Esophagus muscularis mucosa (tissue), 4 donors: ENCODE measurements around the gene OR8S1. TPM values are rescaled to one million over a fixed set of nuclear protein-coding genes. Genes with fewer than 3 reads are reported as not detected.
"Not testable (repeated sequence)": the region's sequence is repeated elsewhere in the genome, so short reads cannot be mapped to it uniquely, and the experiment has no call there.

Experiments
- DNase-seq: peaks from one replicate; pipeline ENCODE4 v3.0.0-alpha.2; 2017; ENCODE audit errors: extremely low spot score
- H3K27ac ChIP-seq, 4 donors: fragments of 200-600 bp; sonication (generic); replicated peaks in 1 of 4; 1 replicate in 3 of 4; 2 replicates in 1 of 4; pipeline ENCODE4 v1.5.1; 2016 to 2019; ENCODE audit warnings: mild to moderate bottlenecking in 1 of 4
- H3K27me3 ChIP-seq, 4 donors: fragments of 200-600 bp; sonication (generic); one replicate each; pipeline versions ENCODE4 v1.5.1 to v1.6.0; 2016 to 2019
- H3K36me3 ChIP-seq, 4 donors: fragments of 200-600 bp; sonication (generic); one replicate each; pipeline ENCODE4 v1.5.1; 2016 to 2019
- H3K4me1 ChIP-seq, 4 donors: fragments of 200-600 bp; sonication (generic); one replicate each; pipeline ENCODE4 v1.5.1; 2016 to 2019
- H3K4me3 ChIP-seq, 4 donors: fragments of 200-600 bp; sonication (generic); 1 replicate in 2 of 4; 2 replicates in 2 of 4; pipeline ENCODE4 v1.5.1; 2016 to 2019; ENCODE audit warnings: mild to moderate bottlenecking in 4 of 4, moderate library complexity in 1 of 4
- H3K9me3 ChIP-seq, 4 donors: fragments of 200-600 bp; sonication (generic); 1 replicate in 3 of 4; 2 replicates in 1 of 4; pipeline ENCODE4 v1.5.1; 2016 to 2019
- EP300 ChIP-seq: sonication (generic); formaldehyde crosslinking; IDR thresholded peaks from one replicate; pipeline ENCODE4 v1.6.1; 2017; ENCODE audit warnings: antibody characterized with exemption
- POLR2A ChIP-seq: fragments of 450-650 bp; IDR thresholded peaks from one replicate; pipeline ENCODE4 v1.6.1; 2017; ENCODE audit warnings: antibody characterized with exemption, moderate library complexity, mild to moderate bottlenecking, low read depth
- POLR2AphosphoS5 ChIP-seq, 2 donors: sonication (generic); formaldehyde crosslinking; IDR thresholded peaks; one replicate each; pipeline ENCODE4 v1.6.1; 2017; ENCODE audit warnings: antibody characterized with exemption in 2 of 2
- WGBS: methylation state at CpG from one replicate; pipeline ENCODE4 v1.1.5; 2018; 5-methylcytosine and 5-hydroxymethylcytosine counted together
- intact Hi-C: fragments of 100-400 bp; cut with DNase I; formaldehyde crosslinking; loops from one replicate; pipeline ENCODE4 v1.15.1; 2023
- total RNA-seq, 4 donors: library from RNA; depleted of rRNA; stranded (reverse); fragments of >200 nt; gene quantifications; one replicate each; pipeline versions ENCODE4 v1.1.0 to v1.2.1, GENCODE V29; 2016
- TF ChIP-seq, protein P1 (sequence below), 3 experiments: fragments of 200-600 bp in 2 of 3; fragments of 450-650 bp in 1 of 3; sonication (generic) in 2 of 3; IDR thresholded peaks; one replicate each; pipeline ENCODE4 v1.5.1; 2017 to 2019; ENCODE audit warnings: antibody characterized with exemption in 3 of 3, mild to moderate bottlenecking in 2 of 3, moderate library complexity in 1 of 3

Gene OR8S1
- total RNA-seq, 4 donors from 2014 or later: 0.32 TPM; not detected in 3

DNA sequence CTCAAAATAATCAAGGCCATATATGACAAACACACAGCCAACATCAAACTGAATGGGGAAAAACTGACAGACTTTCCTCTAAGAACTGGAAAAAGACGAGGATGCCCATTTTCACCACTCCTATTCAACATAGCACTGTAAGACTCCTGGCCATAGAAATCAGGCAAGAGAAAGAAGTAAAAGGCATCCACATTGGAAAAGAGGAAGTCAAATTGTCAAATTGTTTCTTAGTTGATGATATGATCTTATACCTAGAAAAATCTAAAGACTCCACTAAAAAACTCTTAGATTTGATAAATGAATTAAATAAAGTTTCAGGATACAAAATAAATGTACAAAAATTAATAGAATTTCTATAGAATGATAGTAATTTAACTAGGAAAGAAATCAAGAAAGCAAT, 11.2 kb downstream of the OR8S1 start:
- peaks cover 0 to 7% (median 0%) of the 10 kb centered on the region in 4 donors for H3K27me3 ChIP-seq
- 82% methylated on average over 1 of the region's 1 CpG for WGBS
- no peak for DNase-seq
- H3K4me1 ChIP-seq: no peaks in the 10 kb centered on the region
- intact Hi-C loops: no loop called here
- H3K36me3 ChIP-seq: no peaks in the 10 kb centered on the region
- peaks cover 0 to 8% (median 2%) of the 10 kb centered on the region in 4 donors for H3K9me3 ChIP-seq
- H3K27ac ChIP-seq: no peak overlapping the region
- no peak overlapping the region for H3K4me3 ChIP-seq
- TF ChIP-seq EP300: no peak
- no peak for TF ChIP-seq POLR2AphosphoS5 (IDR thresholded peaks at IDR 0.05)
- TF ChIP-seq, protein P1, sequence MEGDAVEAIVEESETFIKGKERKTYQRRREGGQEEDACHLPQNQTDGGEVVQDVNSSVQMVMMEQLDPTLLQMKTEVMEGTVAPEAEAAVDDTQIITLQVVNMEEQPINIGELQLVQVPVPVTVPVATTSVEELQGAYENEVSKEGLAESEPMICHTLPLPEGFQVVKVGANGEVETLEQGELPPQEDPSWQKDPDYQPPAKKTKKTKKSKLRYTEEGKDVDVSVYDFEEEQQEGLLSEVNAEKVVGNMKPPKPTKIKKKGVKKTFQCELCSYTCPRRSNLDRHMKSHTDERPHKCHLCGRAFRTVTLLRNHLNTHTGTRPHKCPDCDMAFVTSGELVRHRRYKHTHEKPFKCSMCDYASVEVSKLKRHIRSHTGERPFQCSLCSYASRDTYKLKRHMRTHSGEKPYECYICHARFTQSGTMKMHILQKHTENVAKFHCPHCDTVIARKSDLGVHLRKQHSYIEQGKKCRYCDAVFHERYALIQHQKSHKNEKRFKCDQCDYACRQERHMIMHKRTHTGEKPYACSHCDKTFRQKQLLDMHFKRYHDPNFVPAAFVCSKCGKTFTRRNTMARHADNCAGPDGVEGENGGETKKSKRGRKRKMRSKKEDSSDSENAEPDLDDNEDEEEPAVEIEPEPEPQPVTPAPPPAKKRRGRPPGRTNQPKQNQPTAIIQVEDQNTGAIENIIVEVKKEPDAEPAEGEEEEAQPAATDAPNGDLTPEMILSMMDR (IDR thresholded peaks at IDR 0.05): no peak
- TF ChIP-seq POLR2A: no peak

DNA sequence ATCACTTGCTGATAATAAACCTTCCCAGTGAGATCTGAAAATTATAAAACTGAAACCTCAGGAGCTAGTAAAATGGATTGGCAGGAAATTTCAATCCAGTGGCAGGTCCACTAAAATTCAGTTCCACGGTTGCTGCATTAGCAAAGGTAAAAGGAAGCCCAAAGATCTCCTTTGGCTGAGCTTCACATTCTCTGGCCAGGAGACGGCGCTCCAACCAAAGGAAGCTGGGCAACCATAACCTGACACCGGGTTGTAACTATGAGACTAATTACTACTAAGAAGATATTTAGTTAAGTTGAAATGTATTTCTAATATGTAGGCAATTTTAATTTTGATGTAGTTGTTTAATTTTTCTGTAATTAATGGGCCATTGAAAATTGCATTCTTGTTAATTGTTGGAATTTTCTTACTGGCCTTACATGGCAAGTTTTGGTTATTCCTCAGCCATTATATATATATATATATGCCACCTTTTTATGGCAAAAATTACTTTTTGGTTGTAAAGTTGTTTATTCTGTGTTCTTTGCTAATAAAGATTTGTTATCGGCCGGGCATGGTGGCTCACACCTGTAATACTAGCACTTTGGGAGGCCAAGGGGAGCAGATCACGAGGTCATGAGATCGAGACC, 17.0 kb downstream of the OR8S1 start:
- no peak overlapping the region for H3K27ac ChIP-seq
- peaks cover 0 to 7% (median 0%) of the 10 kb centered on the region in 4 donors for H3K27me3 ChIP-seq
- H3K9me3 ChIP-seq: no peaks in the 10 kb centered on the region
- intact Hi-C loops: loop anchor here (5.0 kb wide), 1 partner anchor 75 kb away; no protein-coding TSS in a partner anchor
- no peak overlapping the region for H3K4me3 ChIP-seq
- no peak for DNase-seq
- H3K36me3 ChIP-seq: no peaks in the 10 kb centered on the region
- WGBS: 45% methylated on average over 8 of the region's 8 CpGs
- H3K4me1 ChIP-seq: no peaks in the 10 kb centered on the region
- TF ChIP-seq, protein P1 (IDR thresholded peaks at IDR 0.05): peak; percentile 39 to 54 (median 43)
- TF ChIP-seq EP300: no peak

DNA sequence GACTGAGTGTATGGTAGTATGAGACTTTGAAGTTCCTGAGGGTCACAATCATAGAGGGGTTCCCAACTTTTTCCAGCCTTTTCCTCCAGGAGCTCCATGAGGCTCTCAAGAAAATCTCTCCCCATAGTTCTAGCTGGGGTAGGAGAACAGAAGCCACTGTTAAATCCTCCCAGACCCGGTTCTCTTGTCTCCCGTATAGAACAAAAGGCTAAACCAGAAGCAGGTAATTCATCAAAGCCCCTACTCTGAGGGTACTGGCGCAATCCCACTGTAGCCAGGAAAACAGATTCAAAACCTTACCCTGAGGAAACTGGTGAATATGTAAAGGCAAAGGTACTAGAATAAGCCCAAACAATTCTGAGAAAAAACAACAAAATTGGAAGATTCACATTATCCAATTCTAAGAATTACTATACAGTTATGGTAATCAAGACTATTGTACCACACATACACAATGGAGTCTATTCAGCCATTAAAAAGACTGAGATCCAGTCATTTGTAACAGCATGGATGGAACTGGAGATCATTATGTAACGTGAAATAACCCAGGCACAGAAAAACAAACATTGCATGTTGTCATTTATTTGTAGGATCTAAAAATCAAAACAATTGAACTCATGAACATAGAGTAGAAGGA, 20.5 kb downstream of the OR8S1 start:
- H3K27me3 ChIP-seq: no peaks in the 10 kb centered on the region
- no peaks in the 10 kb centered on the region for H3K36me3 ChIP-seq
- no peak overlapping the region for H3K4me3 ChIP-seq
- intact Hi-C loops: no loop called here
- H3K9me3 ChIP-seq: peaks cover 0 to 7% (median 0%) of the 10 kb centered on the region in 4 donors
- no peak for DNase-seq
- WGBS: 52% methylated on average over 4 of the region's 4 CpGs
- H3K4me1 ChIP-seq: no peaks in the 10 kb centered on the region
- no peak for TF ChIP-seq EP300
- TF ChIP-seq POLR2AphosphoS5 (IDR thresholded peaks at IDR 0.05): no peak
- no peak overlapping the region for H3K27ac ChIP-seq

DNA sequence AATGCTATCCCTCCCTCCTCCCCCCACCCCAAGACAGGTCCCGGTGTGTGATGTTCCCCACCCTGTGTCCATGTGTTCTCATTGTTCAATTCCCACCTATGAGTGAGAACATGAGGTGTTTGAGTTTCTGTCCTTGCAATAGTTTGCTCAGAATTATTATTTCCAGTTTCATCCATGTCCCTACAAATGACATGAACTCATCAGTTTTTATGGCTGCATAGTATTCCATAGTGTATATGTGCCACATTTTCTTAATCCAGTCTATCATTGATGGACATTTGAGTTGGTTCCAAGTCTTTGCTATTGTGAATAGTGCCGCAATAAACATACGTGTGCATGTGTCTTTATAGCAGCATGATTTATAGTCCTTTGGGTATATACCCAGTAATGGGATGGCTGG, 21.6 kb downstream of the OR8S1 start:
- WGBS: 92% methylated on average over 1 of the region's 3 CpGs
- DNase-seq, H3K27ac ChIP-seq, H3K4me3 ChIP-seq, H3K27me3 ChIP-seq, H3K36me3 ChIP-seq, H3K4me1 ChIP-seq, intact Hi-C loops, H3K9me3 ChIP-seq: not testable (repeated sequence)

DNA sequence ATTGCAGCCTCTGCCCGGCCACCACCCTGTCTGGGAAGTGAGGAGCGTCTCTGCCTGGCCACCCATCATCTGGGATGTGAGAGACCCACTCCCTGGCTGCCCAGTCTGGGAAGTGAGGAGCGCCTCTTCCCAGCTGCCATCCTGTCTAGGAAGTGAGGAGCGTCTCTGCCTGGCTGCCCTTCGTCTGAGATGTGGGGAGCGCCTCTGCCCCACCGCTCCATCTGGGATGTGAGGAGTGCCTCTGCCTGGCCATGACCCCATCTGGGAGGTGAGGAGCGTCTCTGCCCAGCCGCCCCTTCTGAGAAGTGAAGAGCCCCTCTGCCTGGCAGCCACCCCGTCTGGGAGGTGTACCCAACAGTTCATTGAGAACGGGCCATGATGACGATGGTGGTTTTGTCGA, 26.2 kb downstream of the OR8S1 start:
- H3K4me3 ChIP-seq, H3K36me3 ChIP-seq, H3K27me3 ChIP-seq, DNase-seq, H3K27ac ChIP-seq, H3K9me3 ChIP-seq, H3K4me1 ChIP-seq, intact Hi-C loops: not testable (repeated sequence)
- WGBS: 95% methylated on average over 8 of the region's 13 CpGs

DNA sequence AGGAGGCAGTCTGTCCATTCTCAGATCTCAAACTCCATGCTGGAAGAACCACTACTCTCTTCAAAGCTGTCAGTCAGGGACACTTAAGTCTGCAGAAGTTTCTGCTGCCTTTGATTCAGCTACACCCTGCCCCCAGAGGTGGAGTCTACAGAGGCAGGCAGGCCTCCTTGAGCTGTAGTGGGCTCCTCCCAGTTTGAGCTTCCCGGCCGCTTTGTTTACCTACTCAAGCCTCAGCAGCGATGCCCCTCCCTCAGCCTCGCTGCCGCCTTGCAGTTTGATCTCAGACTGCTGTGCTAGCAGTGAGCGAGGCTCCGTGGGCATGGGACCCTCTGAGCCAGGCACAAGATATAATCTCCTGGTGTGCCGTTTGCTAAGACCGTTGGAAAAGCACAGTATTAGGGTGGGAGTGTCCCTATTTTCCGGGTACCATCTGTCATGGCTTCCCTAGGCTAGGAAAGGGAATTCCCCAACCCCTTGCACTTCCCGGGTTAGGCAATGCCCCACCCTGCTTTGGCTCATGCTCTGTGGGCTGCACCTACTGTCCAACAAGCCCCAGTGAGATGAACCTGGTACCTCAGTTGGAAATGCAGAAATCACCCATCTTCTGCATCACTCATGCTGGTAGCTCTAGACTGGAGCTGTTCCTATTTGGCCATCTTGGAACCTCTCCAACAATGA, 28.4 kb downstream of the OR8S1 start:
- peak; percentile 42 for DNase-seq

More for the DNA sequence above, 28.4 kb downstream of the OR8S1 start:
- 74% methylated on average over 11 of the region's 11 CpGs for WGBS
- H3K27me3 ChIP-seq, H3K36me3 ChIP-seq, H3K4me3 ChIP-seq, H3K4me1 ChIP-seq, H3K9me3 ChIP-seq, intact Hi-C loops, H3K27ac ChIP-seq: not testable (repeated sequence)
